ENCODE measurements around the gene CLSTN3. TPM values are rescaled to one million over a fixed set of nuclear protein-coding genes. Genes with fewer than 3 reads are reported as not detected.

Gene CLSTN3
- total and polyA plus RNA-seq, 2 of the 13 experiments (the other 11 are each of a cell fraction or from before 2014, with no cell fraction given), result 26.2 to 94.1 TPM

DNA sequence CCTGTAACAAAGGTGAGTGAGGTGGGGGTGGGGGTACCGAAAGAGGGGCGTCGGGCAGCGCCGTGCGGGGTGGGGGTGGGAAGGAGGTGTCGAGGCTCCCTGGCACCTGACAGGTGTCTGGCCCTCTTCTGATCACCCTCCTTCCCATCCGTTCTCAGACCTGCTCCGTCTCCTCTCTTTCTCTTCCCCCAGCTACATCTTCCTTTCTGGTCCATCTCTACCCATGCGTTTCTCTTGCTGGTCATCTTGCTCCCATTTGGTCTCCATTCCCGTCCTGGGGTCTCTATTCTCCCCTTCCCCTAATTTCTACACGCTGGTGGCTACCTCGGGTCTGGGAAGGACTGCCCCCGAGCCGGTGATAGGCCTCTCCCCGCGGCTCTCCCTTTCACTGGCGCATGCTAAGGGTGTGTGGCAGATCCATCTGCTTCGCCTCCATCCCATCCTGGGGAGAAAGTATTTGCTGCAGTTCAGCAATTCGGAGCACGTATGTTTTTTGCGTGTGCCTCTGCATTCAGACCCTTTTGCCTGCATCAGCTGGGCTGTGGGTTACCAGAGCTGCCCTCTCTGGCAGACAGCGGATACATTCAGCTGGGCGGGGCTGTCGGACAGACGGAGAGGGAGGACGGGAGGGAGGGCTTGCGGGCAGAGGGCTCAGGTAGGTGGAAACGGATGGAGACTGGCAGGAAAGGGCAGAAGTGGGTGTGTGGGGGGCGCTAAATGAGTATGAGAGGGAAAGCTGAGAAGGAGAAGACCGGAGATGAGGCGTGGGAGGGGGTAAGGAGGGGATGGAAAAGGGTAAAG, 730 bp downstream of the CLSTN3 start (continued):
- no peak for TF ChIP-seq EHMT2 (IDR thresholded peaks at IDR 0.05; ENCODE audit: borderline replicate concordance, low read depth, low read length)
- no peak for TF ChIP-seq ZNF567 (CRISPR knock-in tag; IDR thresholded peaks at IDR 0.05; ENCODE audit: borderline replicate concordance)
- no peak for TF ChIP-seq ZBTB21 (CRISPR knock-in tag; IDR thresholded peaks at IDR 0.05)
- peak; percentile 20 for TF ChIP-seq HNRNPLL (IDR thresholded peaks at IDR 0.05; ENCODE audit: low read depth, low read length, poor library complexity, severe bottlenecking)
- no peak for TF ChIP-seq ZNF883 (CRISPR knock-in tag; IDR thresholded peaks at IDR 0.05; ENCODE audit: not compliant biosample characterization)
- TF ChIP-seq TFDP1 (CRISPR knock-in tag; IDR thresholded peaks at IDR 0.05; ENCODE audit: borderline replicate concordance), result no peak
- no peak for TF ChIP-seq GFI1 (CRISPR knock-in tag; IDR thresholded peaks at IDR 0.05; ENCODE audit: borderline replicate concordance)
- TF ChIP-seq AHR (CRISPR knock-in tag; IDR thresholded peaks at IDR 0.05), result no peak
- TF ChIP-seq ZNF570 (CRISPR knock-in tag; IDR thresholded peaks at IDR 0.05; ENCODE audit: borderline replicate concordance), result no peak
- TF ChIP-seq ARNTL (CRISPR knock-in tag; IDR thresholded peaks at IDR 0.05), result no peak; the same call in 1 of the 2 replicates
- TF ChIP-seq ZNF672 (CRISPR knock-in tag; IDR thresholded peaks at IDR 0.05), result no peak
- no peak for TF ChIP-seq CCAR2 (optimal IDR thresholded peaks at IDR 0.05; ENCODE audit: low read depth, low read length)
- TF ChIP-seq ZBTB8A (CRISPR knock-in tag; IDR thresholded peaks at IDR 0.05; ENCODE audit: borderline replicate concordance, low read depth), result no peak
- TF ChIP-seq STAG1 (CRISPR knock-in tag; IDR thresholded peaks at IDR 0.05), result no peak
- no peak for TF ChIP-seq HMG20B (CRISPR knock-in tag; conservative IDR thresholded peaks at IDR 0.05)
- TF ChIP-seq, protein P1, sequence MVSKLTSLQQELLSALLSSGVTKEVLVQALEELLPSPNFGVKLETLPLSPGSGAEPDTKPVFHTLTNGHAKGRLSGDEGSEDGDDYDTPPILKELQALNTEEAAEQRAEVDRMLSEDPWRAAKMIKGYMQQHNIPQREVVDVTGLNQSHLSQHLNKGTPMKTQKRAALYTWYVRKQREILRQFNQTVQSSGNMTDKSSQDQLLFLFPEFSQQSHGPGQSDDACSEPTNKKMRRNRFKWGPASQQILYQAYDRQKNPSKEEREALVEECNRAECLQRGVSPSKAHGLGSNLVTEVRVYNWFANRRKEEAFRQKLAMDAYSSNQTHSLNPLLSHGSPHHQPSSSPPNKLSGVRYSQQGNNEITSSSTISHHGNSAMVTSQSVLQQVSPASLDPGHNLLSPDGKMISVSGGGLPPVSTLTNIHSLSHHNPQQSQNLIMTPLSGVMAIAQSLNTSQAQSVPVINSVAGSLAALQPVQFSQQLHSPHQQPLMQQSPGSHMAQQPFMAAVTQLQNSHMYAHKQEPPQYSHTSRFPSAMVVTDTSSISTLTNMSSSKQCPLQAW (CRISPR knock-in tag; IDR thresholded peaks at IDR 0.05), result peak; percentile 72; the same call in 1 of the 2 replicates
- TF ChIP-seq, protein P2, sequence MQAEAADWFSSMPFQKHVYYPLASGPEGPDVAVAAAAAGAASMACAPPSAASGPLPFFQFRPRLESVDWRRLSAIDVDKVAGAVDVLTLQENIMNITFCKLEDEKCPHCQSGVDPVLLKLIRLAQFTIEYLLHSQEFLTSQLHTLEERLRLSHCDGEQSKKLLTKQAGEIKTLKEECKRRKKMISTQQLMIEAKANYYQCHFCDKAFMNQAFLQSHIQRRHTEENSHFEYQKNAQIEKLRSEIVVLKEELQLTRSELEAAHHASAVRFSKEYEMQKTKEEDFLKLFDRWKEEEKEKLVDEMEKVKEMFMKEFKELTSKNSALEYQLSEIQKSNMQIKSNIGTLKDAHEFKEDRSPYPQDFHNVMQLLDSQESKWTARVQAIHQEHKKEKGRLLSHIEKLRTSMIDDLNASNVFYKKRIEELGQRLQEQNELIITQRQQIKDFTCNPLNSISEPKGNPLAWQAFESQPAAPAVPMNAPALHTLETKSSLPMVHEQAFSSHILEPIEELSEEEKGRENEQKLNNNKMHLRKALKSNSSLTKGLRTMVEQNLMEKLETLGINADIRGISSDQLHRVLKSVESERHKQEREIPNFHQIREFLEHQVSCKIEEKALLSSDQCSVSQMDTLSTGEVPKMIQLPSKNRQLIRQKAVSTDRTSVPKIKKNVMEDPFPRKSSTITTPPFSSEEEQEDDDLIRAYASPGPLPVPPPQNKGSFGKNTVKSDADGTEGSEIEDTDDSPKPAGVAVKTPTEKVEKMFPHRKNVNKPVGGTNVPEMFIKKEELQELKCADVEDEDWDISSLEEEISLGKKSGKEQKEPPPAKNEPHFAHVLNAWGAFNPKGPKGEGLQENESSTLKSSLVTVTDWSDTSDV (CRISPR knock-in tag; IDR thresholded peaks at IDR 0.05), result no peak
- no peak for TF ChIP-seq TBL1XR1 (IDR thresholded peaks at IDR 0.05; ENCODE audit: borderline replicate concordance, low read length, partially characterized antibody)
- TF ChIP-seq PRMT3 (CRISPR knock-in tag; IDR thresholded peaks at IDR 0.05; ENCODE audit: borderline replicate concordance, low read depth), result no peak
- TF ChIP-seq, protein P3, sequence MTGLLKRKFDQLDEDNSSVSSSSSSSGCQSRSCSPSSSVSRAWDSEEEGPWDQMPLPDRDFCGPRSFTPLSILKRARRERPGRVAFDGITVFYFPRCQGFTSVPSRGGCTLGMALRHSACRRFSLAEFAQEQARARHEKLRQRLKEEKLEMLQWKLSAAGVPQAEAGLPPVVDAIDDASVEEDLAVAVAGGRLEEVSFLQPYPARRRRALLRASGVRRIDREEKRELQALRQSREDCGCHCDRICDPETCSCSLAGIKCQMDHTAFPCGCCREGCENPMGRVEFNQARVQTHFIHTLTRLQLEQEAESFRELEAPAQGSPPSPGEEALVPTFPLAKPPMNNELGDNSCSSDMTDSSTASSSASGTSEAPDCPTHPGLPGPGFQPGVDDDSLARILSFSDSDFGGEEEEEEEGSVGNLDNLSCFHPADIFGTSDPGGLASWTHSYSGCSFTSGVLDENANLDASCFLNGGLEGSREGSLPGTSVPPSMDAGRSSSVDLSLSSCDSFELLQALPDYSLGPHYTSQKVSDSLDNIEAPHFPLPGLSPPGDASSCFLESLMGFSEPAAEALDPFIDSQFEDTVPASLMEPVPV (CRISPR knock-in tag; IDR thresholded peaks at IDR 0.05), result no peak

Data from HepG2 (cell line).